ENCODE measurements around the gene PACSIN3. TPM values are rescaled to one million over a fixed set of nuclear protein-coding genes. Genes with fewer than 3 reads are reported as not detected.

Gene PACSIN3
- total and polyA plus RNA-seq, 2 of the 13 experiments (the other 11 are each of a cell fraction or from before 2014, with no cell fraction given), result 47.9 to 93.3 TPM

GRCh38 chr11:47189100-47189834 lies 3.0 kb upstream of the PACSIN3 start (continued):
- TF ChIP-seq THAP9 (CRISPR knock-in tag; IDR thresholded peaks at IDR 0.05; ENCODE audit: borderline replicate concordance) (no peak), FOXP4 (CRISPR knock-in tag; IDR thresholded peaks at IDR 0.05) (peak; percentile 92), ZNF619 (CRISPR knock-in tag; IDR thresholded peaks at IDR 0.05) (no peak; the same call in 1 of the 2 replicates), CAMTA2 (CRISPR knock-in tag; IDR thresholded peaks at IDR 0.05; ENCODE audit: borderline replicate concordance) (no peak), SOX5 (CRISPR knock-in tag; IDR thresholded peaks at IDR 0.05; ENCODE audit: borderline replicate concordance) (peak; percentile 86), ATF5 (CRISPR knock-in tag; IDR thresholded peaks at IDR 0.05; ENCODE audit: low read depth) (no peak), TMF1 (CRISPR knock-in tag; IDR thresholded peaks at IDR 0.05; ENCODE audit: low read depth) (no peak), ZNF646 (CRISPR knock-in tag; IDR thresholded peaks at IDR 0.05) (no peak), NFE2 (CRISPR knock-in tag; IDR thresholded peaks at IDR 0.05) (no peak), CHCHD3 (CRISPR knock-in tag; IDR thresholded peaks at IDR 0.05) (no peak), CHD4 (IDR thresholded peaks at IDR 0.05; ENCODE audit: borderline replicate concordance, low read length) (no peak), U2AF2 (IDR thresholded peaks at IDR 0.05; ENCODE audit: low read depth, low read length) (no peak), TOPORS (CRISPR knock-in tag; IDR thresholded peaks at IDR 0.05) (no peak), NFATC3 (CRISPR knock-in tag; IDR thresholded peaks at IDR 0.05) (no peak), PAF1 (CRISPR knock-in tag; IDR thresholded peaks at IDR 0.05) (no peak), CREM (IDR thresholded peaks at IDR 0.05) (peak; percentile 73; the same call in 1 of the 2 replicates), CREM (CRISPR knock-in tag; IDR thresholded peaks at IDR 0.05) (no peak)
